ENCODE data around the gene TDRD15. TPM values are rescaled to one million over a fixed set of nuclear protein-coding genes. Genes with fewer than 3 reads are reported as not detected.
"Not testable (repeated sequence)": the region's sequence is repeated elsewhere in the genome, so short reads cannot be mapped to it uniquely, and the experiment has no call there.

TDRD15 gene
- total RNA-seq, 2 experiments from 2014 or later = not detected

DNA sequence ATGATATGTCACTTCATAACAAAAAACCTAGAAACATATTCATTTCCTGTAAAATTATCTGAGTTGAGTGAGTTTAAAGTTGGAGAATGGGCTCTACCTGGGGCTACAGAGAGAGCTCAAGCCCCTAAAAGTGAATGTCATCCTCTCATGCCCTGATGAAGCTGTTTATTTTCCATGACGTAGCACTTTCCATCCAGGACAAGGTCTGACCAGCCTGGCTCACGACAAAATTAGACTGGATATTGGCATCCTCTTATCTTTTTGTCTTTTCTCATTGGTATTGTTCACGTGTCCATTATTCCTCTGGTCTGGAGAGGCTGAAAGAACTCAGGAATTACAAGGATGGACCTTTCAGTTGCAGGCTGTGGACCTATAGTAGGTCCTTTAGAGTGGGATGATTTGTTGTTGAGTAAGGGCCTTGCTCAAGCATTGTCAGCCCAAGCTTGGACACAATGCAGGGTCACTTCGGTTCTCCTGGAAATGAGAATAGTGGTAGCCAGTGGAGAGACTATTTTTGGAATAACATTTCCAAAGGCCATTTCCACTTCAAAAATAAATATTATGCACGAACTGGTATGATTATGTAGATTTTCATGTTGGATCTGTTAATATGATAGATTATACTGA, 24.4 kb upstream of the TDRD15 start:
- TF ChIP-seq, protein P1, sequence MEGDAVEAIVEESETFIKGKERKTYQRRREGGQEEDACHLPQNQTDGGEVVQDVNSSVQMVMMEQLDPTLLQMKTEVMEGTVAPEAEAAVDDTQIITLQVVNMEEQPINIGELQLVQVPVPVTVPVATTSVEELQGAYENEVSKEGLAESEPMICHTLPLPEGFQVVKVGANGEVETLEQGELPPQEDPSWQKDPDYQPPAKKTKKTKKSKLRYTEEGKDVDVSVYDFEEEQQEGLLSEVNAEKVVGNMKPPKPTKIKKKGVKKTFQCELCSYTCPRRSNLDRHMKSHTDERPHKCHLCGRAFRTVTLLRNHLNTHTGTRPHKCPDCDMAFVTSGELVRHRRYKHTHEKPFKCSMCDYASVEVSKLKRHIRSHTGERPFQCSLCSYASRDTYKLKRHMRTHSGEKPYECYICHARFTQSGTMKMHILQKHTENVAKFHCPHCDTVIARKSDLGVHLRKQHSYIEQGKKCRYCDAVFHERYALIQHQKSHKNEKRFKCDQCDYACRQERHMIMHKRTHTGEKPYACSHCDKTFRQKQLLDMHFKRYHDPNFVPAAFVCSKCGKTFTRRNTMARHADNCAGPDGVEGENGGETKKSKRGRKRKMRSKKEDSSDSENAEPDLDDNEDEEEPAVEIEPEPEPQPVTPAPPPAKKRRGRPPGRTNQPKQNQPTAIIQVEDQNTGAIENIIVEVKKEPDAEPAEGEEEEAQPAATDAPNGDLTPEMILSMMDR (IDR thresholded peaks at IDR 0.05) = no peak
- ChIA-PET CTCF (interaction anchor here (0.9 kb wide), 1 partner anchor 18 kb away, joined by 3 read pairs; no protein-coding TSS in a partner anchor), POLR2A (no interaction called here)
- Mint-ChIP-seq H3K27ac (no peak overlapping the region), H3K36me3 (ENCODE audit: low read depth) (no peaks in the 10 kb centered on the region), H3K4me3 (no peak overlapping the region), H3K9me3 (no peaks in the 10 kb centered on the region), H3K27me3 (no peaks in the 10 kb centered on the region), H3K4me1 (ENCODE audit: low read depth) (no peaks in the 10 kb centered on the region)
- DNase-seq = no peak
- intact Hi-C loops (cut with micrococcal nuclease) = no loop called here
- no peak for ATAC-seq

DNA sequence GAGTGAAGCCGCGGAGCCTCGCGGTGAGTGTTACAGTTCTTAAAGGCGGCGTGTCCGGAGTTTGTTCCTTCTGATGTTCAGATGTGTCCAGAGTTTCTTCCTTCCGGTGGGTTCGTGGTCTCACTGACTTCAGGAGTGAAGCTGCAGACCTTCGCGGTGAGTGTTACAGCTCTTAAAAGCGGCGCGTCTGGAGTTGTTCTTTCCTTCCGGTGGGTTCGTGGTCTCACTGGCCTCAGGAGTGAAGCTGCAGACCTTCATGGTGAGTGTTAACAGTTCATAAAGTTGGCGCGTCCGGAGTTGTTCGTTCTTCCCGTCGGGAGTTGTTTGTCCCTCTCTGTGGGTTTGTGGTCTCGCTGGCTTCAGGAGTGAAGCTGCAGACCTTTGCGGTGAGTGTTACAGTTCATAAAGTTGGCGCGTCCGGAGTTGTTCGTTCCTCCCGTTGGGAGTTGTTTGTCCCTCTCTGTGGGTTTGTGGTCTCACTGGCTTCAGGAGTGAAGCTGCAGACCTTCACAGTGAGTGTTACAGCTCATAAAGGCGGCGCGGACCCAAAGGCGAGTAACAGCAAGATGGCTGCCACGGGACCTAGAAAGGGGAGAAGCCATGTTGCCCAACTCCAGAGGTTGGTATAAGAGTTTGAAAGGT, 22.1 kb upstream of the TDRD15 start:
- H3K4me1 Mint-ChIP-seq (ENCODE audit: low read depth); H3K27ac Mint-ChIP-seq; H3K27me3 Mint-ChIP-seq; DNase-seq; H3K9me3 Mint-ChIP-seq; ATAC-seq; POLR2A ChIA-PET; H3K36me3 Mint-ChIP-seq (ENCODE audit: low read depth); H3K4me3 Mint-ChIP-seq; intact Hi-C loops (cut with micrococcal nuclease): not testable (repeated sequence)
- CTCF ChIA-PET = interaction anchor here (0.7 kb wide), 1 partner anchor 12 kb away, joined by 5 read pairs; no protein-coding TSS in a partner anchor

DNA sequence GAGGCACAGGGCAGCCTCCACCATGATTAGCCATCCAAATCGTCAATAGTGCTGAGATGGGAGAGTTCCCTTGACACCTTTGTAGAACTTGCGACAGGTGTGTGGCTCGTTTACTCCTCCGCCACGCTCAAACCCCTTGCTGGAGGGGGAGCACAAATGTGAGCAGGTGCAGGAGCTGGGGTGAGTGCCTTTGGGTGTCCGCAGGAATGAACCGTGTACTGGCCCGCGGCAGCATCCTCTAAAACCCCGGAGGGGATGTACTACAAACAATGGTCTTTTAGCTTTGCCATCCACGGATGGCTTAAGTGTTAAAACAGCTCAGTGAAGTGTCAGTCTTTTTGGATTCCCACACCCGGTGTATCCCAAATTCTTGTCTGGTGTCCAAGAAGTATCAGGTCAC, 21.4 kb upstream of the TDRD15 start:
- Mint-ChIP-seq H3K9me3 (no peaks in the 10 kb centered on the region), H3K27me3 (no peaks in the 10 kb centered on the region), H3K4me3 (no peak overlapping the region), H3K36me3 (ENCODE audit: low read depth) (no peaks in the 10 kb centered on the region), H3K4me1 (ENCODE audit: low read depth) (no peaks in the 10 kb centered on the region), H3K27ac (no peak overlapping the region)
- no peak for DNase-seq
- CTCF ChIA-PET = interaction anchor here (0.7 kb wide), 1 partner anchor 11 kb away, joined by 5 read pairs; no protein-coding TSS in a partner anchor
- intact Hi-C loops (cut with micrococcal nuclease) = no loop called here
- no peak for ATAC-seq
- TF ChIP-seq, protein P1 (IDR thresholded peaks at IDR 0.05) = no peak
- POLR2A ChIA-PET = no interaction called here

DNA sequence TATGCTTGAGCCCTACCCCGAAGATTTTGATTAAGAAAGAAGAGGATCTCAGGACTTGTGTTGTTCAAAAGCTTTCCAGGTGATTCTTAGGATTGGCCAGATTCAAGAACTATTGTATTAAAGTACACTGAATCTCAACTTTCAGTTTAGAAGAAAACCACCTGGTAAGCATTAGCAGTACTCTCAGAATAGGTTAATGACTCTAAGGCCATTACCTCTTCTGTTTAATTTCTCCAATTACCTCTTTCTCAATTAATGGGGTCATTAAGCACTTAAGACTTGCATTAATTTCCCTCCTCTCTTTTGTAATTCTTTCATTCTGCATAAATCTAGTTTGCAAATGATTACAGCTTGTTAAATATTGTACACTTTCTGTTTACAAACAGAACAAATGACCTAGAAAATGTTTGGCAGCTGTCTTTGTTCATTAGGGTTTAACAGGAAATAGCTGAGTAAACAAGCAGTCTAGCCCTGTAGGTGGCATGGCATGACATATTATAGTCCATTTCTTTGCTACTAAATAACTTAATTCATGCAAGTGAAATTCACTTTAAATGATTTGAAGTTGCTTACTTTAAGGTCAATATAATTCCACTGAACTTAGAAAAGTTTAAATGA, 20.4 kb upstream of the TDRD15 start:
- Mint-ChIP-seq H3K4me3 (no peak overlapping the region), H3K9me3 (no peaks in the 10 kb centered on the region), H3K27ac (no peak overlapping the region), H3K4me1 (ENCODE audit: low read depth) (no peaks in the 10 kb centered on the region), H3K27me3 (no peaks in the 10 kb centered on the region), H3K36me3 (ENCODE audit: low read depth) (no peaks in the 10 kb centered on the region)
- TF ChIP-seq, protein P1 (IDR thresholded peaks at IDR 0.05) = no peak
- intact Hi-C loops (cut with micrococcal nuclease) = no loop called here
- ATAC-seq (no peak), DNase-seq (no peak)
- POLR2A ChIA-PET = no interaction called here
- CTCF ChIA-PET = no interaction called here

DNA sequence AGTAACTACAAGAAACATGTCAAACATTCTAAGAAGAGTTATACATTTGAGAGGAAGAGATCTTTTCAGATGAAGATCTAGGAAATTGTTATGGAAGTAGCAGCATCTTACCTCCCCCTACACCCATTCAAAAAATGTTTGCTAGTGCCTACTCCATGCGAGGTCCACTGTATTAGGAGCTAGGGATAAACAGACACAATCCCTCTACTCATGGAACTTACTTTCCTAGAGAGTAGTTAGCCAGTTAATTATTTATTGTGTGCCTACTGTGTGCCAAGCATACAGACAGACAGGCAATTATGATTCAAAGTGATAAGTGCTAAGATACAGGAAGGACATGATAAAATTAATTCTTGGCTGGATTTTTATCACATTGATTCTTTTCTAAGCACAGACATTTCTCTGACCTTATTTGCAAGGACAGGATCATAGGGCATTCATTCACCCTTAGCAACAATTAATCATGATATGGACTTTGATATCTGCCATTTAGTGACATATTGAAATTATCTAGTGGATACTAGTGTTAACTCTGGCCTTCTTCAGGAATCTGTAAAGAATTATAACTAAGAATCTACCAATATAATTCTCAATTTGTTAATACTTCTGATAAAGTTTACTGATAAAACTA, 19.6 kb upstream of the TDRD15 start:
- intact Hi-C loops (cut with micrococcal nuclease) = no loop called here
- TF ChIP-seq, protein P1 (IDR thresholded peaks at IDR 0.05) = no peak
- H3K4me1 Mint-ChIP-seq (ENCODE audit: low read depth) = no peaks in the 10 kb centered on the region
- no peak overlapping the region for H3K27ac Mint-ChIP-seq
- DNase-seq (no peak), ATAC-seq (no peak)
- ChIA-PET POLR2A (no interaction called here), CTCF (no interaction called here)
- H3K4me3 Mint-ChIP-seq = no peak overlapping the region
- no peaks in the 10 kb centered on the region for H3K36me3 Mint-ChIP-seq (ENCODE audit: low read depth)
- no peaks in the 10 kb centered on the region for H3K27me3 Mint-ChIP-seq
- no peaks in the 10 kb centered on the region for H3K9me3 Mint-ChIP-seq

Measured in activated CD8-positive, alpha-beta T cell treated with anti-CD3 and anti-CD28 coated beads for 36 hours (primary cell).